ENCODE measurements around the gene HIPK2. TPM values are rescaled to one million over a fixed set of nuclear protein-coding genes. Genes with fewer than 3 reads are reported as not detected.

HIPK2 gene
- total RNA-seq, 1 donor, result 12.7 TPM

- H3K4me2 ChIP-seq (ENCODE audit: insufficient read depth, low read length), result no peak overlapping the region
- peaks cover 34% of the 10 kb centered on the region for H4K20me1 ChIP-seq (ENCODE audit: insufficient read depth, low read length)
- no peak for TF ChIP-seq CTCF (IDR thresholded peaks at IDR 0.05; ENCODE audit: extremely low read depth, low read depth, low read length)
These were observed 32.1 kb downstream of the HIPK2 start for GRCh38 chr7:139745678-139746143.

GRCh38 chr7:139744768-139745677, 32.8 kb downstream of the HIPK2 start:
- Histone ChIP-seq H3K4me2 (ENCODE audit: insufficient read depth, low read length) (no peak overlapping the region), H3K9me3 (ENCODE audit: low read depth, low read length) (no peaks in the 10 kb centered on the region), H4K20me1 (ENCODE audit: insufficient read depth, low read length) (peaks cover 38% of the 10 kb centered on the region), H3K4me3 (ENCODE audit: insufficient read depth, low read length) (no peak overlapping the region), H3K4me1 (ENCODE audit: insufficient read depth, low read length) (peaks cover 60% of the 10 kb centered on the region), H3K27ac (ENCODE audit: low read depth, low read length) (peak overlapping the region; percentile 68), H3K79me2 (ENCODE audit: insufficient read depth, low read length) (peaks cover 100% of the 10 kb centered on the region), H2AFZ (ENCODE audit: low read length) (no peak overlapping the region), H3K27me3 (ENCODE audit: insufficient read depth, low read length) (no peaks in the 10 kb centered on the region), H3K36me3 (ENCODE audit: insufficient read depth, low read length) (no peaks in the 10 kb centered on the region)
- no peak for DNase-seq (ENCODE audit: insufficient read length, low spot score, missing footprints)
- TF ChIP-seq CTCF (IDR thresholded peaks at IDR 0.05; ENCODE audit: extremely low read depth, low read depth, low read length), result no peak

More at GRCh38 chr7:139745678-139746143, 32.1 kb downstream of the HIPK2 start:
- Histone ChIP-seq H3K79me2 (ENCODE audit: insufficient read depth, low read length) (peaks cover 100% of the 10 kb centered on the region), H3K4me1 (ENCODE audit: insufficient read depth, low read length) (peaks cover 54% of the 10 kb centered on the region), H3K36me3 (ENCODE audit: insufficient read depth, low read length) (no peaks in the 10 kb centered on the region), H2AFZ (ENCODE audit: low read length) (no peak overlapping the region), H3K27ac (ENCODE audit: low read depth, low read length) (peak overlapping the region; percentile 68), H3K27me3 (ENCODE audit: insufficient read depth, low read length) (no peaks in the 10 kb centered on the region), H3K9me3 (ENCODE audit: low read depth, low read length) (no peaks in the 10 kb centered on the region), H3K4me3 (ENCODE audit: insufficient read depth, low read length) (no peak overlapping the region)
- no peak for DNase-seq (ENCODE audit: insufficient read length, low spot score, missing footprints)

GRCh38 chr7:139743967-139744767, 33.6 kb downstream of the HIPK2 start:
- Histone ChIP-seq H3K4me3 (ENCODE audit: insufficient read depth, low read length) (no peak overlapping the region), H3K4me2 (ENCODE audit: insufficient read depth, low read length) (no peak overlapping the region), H3K27ac (ENCODE audit: low read depth, low read length) (peak overlapping the region; percentile 68), H2AFZ (ENCODE audit: low read length) (no peak overlapping the region), H4K20me1 (ENCODE audit: insufficient read depth, low read length) (peaks cover 31% of the 10 kb centered on the region), H3K79me2 (ENCODE audit: insufficient read depth, low read length) (peaks cover 100% of the 10 kb centered on the region), H3K4me1 (ENCODE audit: insufficient read depth, low read length) (peaks cover 64% of the 10 kb centered on the region), H3K27me3 (ENCODE audit: insufficient read depth, low read length) (no peaks in the 10 kb centered on the region), H3K9me3 (ENCODE audit: low read depth, low read length) (no peaks in the 10 kb centered on the region), H3K36me3 (ENCODE audit: insufficient read depth, low read length) (no peaks in the 10 kb centered on the region)
- TF ChIP-seq CTCF (IDR thresholded peaks at IDR 0.05; ENCODE audit: extremely low read depth, low read depth, low read length), result no peak
- no peak for DNase-seq (ENCODE audit: insufficient read length, low spot score, missing footprints)
